Smooth muscle cell (in vitro differentiated cells): Measurements from ENCODE around the gene TMEM150C. TPM values are rescaled to one million over a fixed set of nuclear protein-coding genes. Genes with fewer than 3 reads are reported as not detected.

Source experiments
- DNase-seq: peaks from one replicate; lab custom pipeline; 2025; ENCODE audit not compliant: unreplicated experiment; lab: John Stamatoyannopoulos, UW
- H2AFZ ChIP-seq: fragments of 200-600 bp; sonication (generic); 2 replicates; pipeline ENCODE4 v1.6.0; 2016; ENCODE audit warnings: antibody characterized with exemption, low read depth, mild to moderate bottlenecking
- H3F3A ChIP-seq: fragments of 200-600 bp; sonication (generic); 2 replicates; pipeline ENCODE4 v1.6.0; 2017; ENCODE audit warnings: antibody characterized with exemption, low read depth
- H3K27ac ChIP-seq: fragments of 200-600 bp; sonication (generic); 2 replicates; pipeline ENCODE4 v1.5.1; 2016; ENCODE audit warnings: low read depth, mild to moderate bottlenecking
- H3K27me3 ChIP-seq: fragments of 200-600 bp; sonication (generic); 2 replicates; pipeline ENCODE4 v1.6.1; 2016; ENCODE audit warnings: low read depth, mild to moderate bottlenecking
- H3K36me3 ChIP-seq: fragments of 200-600 bp; sonication (generic); 2 replicates; pipeline ENCODE4 v1.5.1; 2016; ENCODE audit warnings: low read depth
- H3K4me1 ChIP-seq: fragments of 200-600 bp; sonication (generic); 2 replicates; pipeline ENCODE4 v1.5.1; 2016; ENCODE audit warnings: low read depth
- H3K4me2 ChIP-seq: fragments of 200-600 bp; sonication (generic); 2 replicates; pipeline ENCODE4 v1.6.0; 2016; ENCODE audit warnings: mild to moderate bottlenecking
- H3K4me3 ChIP-seq: fragments of 200-600 bp; sonication (generic); 2 replicates; pipeline ENCODE4 v1.5.1; 2016; ENCODE audit warnings: mild to moderate bottlenecking
- H3K79me2 ChIP-seq: fragments of 200-600 bp; sonication (generic); 2 replicates; pipeline ENCODE4 v1.6.0; 2016; ENCODE audit warnings: low read depth, mild to moderate bottlenecking
- H3K9ac ChIP-seq: fragments of 200-600 bp; sonication (generic); 2 replicates; pipeline ENCODE4 v1.6.0; 2016; ENCODE audit warnings: low read depth
- H3K9me3 ChIP-seq: fragments of 200-600 bp; sonication (generic); replicated peaks from 2 replicates; pipeline ENCODE4 v1.5.1; 2016; ENCODE audit warnings: low read depth
- H4K20me1 ChIP-seq: fragments of 200-600 bp; sonication (generic); 2 replicates; pipeline ENCODE4 v1.6.0; 2016; ENCODE audit warnings: low read depth
- CTCF ChIP-seq: fragments of 200-600 bp; sonication (generic); IDR thresholded peaks from 2 replicates; pipeline ENCODE4 v1.5.1; 2017; ENCODE audit warnings: borderline replicate concordance, mild to moderate bottlenecking, antibody characterized with exemption; ENCODE audit not compliant: insufficient read depth, poor library complexity, severe bottlenecking
- WGBS: methylation state at CpG from one replicate; pipeline ENCODE4 v1.1.7; 2016; ENCODE audit warnings: low lambda C conversion rate; 5-methylcytosine and 5-hydroxymethylcytosine counted together
- polyA plus RNA-seq: library from polyadenylated mRNA; unstranded; fragments of >200 nt; fragmentation: Nextera tagmentation; extraction: Ambion mirVana; gene quantifications from 2 replicates; pipeline ENCODE4 v1.2.1, GENCODE V29; 2016
- total RNA-seq: library from RNA; depleted of rRNA; stranded (reverse); fragments of >200 nt; gene quantifications from 2 replicates; pipeline ENCODE4 v1.2.3, GENCODE V29; 2014

The TMEM150C gene
- total and polyA plus RNA-seq, 2 experiments from 2014 or later, result 0.55 to 8.0 TPM

DNA sequence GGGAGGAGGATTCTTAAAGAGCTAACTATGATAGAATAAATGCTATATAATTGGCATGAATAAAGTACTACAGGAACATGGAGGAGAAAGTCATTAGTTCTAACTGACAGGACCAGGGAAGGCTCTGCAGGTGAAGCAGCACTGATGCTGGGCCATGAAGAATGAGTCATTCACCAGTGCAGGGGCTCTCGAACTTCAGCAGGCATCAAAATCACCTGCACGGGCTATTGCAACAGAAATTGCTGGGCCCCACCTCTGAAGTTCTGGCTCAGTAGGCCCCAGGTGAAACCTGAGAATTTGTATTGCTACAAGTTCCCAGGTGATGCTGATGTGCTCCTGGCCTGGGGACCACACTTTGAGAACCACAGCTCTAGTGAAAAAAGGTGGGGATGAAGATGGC, 33.7 kb downstream of the TMEM150C start:
- no peaks in the 10 kb centered on the region for H3K27me3 ChIP-seq
- H3F3A ChIP-seq, result no peaks in the 10 kb centered on the region
- no peak overlapping the region for H2AFZ ChIP-seq
- no peaks in the 10 kb centered on the region for H4K20me1 ChIP-seq
- H3K9me3 ChIP-seq, result no peaks in the 10 kb centered on the region
- peaks cover 6% of the 10 kb centered on the region for H3K4me1 ChIP-seq
- WGBS, result 84% methylated on average over 2 of the region's 2 CpGs
- no peak overlapping the region for H3K27ac ChIP-seq
- DNase-seq, result no peak
- H3K36me3 ChIP-seq, result no peaks in the 10 kb centered on the region
- no peak overlapping the region for H3K4me3 ChIP-seq
- H3K9ac ChIP-seq, result no peak overlapping the region
- no peak overlapping the region for H3K4me2 ChIP-seq
- no peak for TF ChIP-seq CTCF
- H3K79me2 ChIP-seq, result no peaks in the 10 kb centered on the region

GRCh38 chr4:82525307-82525911, 36.4 kb downstream of the TMEM150C start:
- H3K27me3 ChIP-seq, result no peaks in the 10 kb centered on the region
- TF ChIP-seq CTCF, result no peak
- H3K79me2 ChIP-seq, result no peaks in the 10 kb centered on the region
- H3K27ac ChIP-seq, result no peak overlapping the region
- H2AFZ ChIP-seq, result no peak overlapping the region
- no peak overlapping the region for H3K9ac ChIP-seq
- H3K9me3 ChIP-seq, result no peaks in the 10 kb centered on the region
- no peaks in the 10 kb centered on the region for H4K20me1 ChIP-seq
- peaks cover 6% of the 10 kb centered on the region for H3K4me1 ChIP-seq
- no peak overlapping the region for H3K4me2 ChIP-seq
- WGBS, result 59% methylated on average over 4 of the region's 4 CpGs
- DNase-seq, result no peak
- no peak overlapping the region for H3K4me3 ChIP-seq
- no peaks in the 10 kb centered on the region for H3F3A ChIP-seq
- no peaks in the 10 kb centered on the region for H3K36me3 ChIP-seq

DNA sequence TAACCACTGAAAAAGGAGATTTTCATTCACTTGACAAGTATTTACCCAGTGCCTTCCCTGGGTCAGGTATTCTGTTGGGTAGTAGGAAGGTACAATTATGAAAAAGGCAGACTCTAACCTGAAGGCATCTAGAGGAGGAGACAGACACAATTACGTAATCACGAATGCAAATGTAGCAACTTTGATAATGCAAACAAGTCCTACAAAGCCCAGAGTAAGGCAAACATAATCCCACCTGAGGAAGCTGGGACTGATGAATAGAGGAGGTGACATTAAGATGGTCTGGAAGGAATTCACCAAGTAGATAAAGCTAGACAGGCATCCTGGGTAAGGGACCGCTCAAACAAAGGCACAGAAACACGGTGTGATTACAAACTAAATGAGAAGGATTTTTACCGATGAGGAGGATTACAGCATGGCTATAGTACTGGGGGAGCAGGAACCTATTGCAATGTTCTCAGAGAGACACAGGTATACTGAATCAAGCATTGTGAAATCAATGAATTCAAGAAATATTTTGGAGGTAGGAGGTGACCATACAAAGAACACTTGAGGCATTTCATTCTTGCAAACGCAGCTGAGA, 37.1 kb downstream of the TMEM150C start:
- Histone ChIP-seq H3K4me2 (no peak overlapping the region), H3K27me3 (no peaks in the 10 kb centered on the region), H2AFZ (no peak overlapping the region), H3K4me1 (peaks cover 6% of the 10 kb centered on the region), H3F3A (no peaks in the 10 kb centered on the region), H3K9me3 (no peaks in the 10 kb centered on the region), H3K36me3 (no peaks in the 10 kb centered on the region), H3K79me2 (no peaks in the 10 kb centered on the region), H3K4me3 (no peak overlapping the region), H3K27ac (no peak overlapping the region), H4K20me1 (no peaks in the 10 kb centered on the region), H3K9ac (no peak overlapping the region)
- DNase-seq, result no peak
- TF ChIP-seq CTCF, result no peak
- WGBS, result 37% methylated on average over 6 of the region's 6 CpGs

- Histone ChIP-seq H2AFZ (no peak overlapping the region), H3K27ac (no peak overlapping the region), H3K4me2 (no peak overlapping the region), H3K27me3 (no peaks in the 10 kb centered on the region), H3K79me2 (no peaks in the 10 kb centered on the region), H3K9me3 (no peaks in the 10 kb centered on the region), H3K9ac (no peak overlapping the region), H3K36me3 (no peaks in the 10 kb centered on the region), H3K4me3 (no peak overlapping the region), H4K20me1 (no peaks in the 10 kb centered on the region), H3K4me1 (peaks cover 6% of the 10 kb centered on the region), H3F3A (no peaks in the 10 kb centered on the region)
- 85% methylated on average over 9 of the region's 9 CpGs for WGBS
- no peak for TF ChIP-seq CTCF
- no peak for DNase-seq
Measured at GRCh38 chr4:82523179-82523578, 38.6 kb downstream of the TMEM150C start.
